SW 1271 (cell line): ENCODE results near the gene ACHE.
"Not testable (repeated sequence)": the region's sequence is repeated elsewhere in the genome, so short reads cannot be mapped to it uniquely, and the experiment has no call there.

ENCODE experiments used
- DNase-seq, 2 experiments: peaks; one replicate each; lab custom pipeline; 2025; lab: John Stamatoyannopoulos, UW

ACHE gene

DNA sequence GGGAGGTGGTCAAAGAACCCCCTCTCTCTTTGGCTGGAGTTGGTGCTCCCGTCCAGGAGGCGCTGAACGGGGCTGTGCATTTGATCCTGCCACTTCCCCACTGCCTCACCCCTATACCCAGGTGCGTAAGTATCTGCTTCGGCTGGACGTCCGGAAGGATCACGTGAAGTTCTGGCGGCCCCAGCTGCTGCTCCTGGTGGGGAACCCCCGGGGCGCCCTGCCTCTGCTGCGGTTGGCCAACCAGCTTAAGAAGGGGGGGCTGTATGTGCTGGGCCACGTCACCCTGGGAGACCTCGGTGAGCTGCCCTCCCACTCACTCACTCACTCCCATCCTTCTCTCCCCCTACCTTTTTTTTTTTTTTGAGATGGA, 34.1 kb downstream of the ACHE start:
- DNase-seq = no peak

DNA sequence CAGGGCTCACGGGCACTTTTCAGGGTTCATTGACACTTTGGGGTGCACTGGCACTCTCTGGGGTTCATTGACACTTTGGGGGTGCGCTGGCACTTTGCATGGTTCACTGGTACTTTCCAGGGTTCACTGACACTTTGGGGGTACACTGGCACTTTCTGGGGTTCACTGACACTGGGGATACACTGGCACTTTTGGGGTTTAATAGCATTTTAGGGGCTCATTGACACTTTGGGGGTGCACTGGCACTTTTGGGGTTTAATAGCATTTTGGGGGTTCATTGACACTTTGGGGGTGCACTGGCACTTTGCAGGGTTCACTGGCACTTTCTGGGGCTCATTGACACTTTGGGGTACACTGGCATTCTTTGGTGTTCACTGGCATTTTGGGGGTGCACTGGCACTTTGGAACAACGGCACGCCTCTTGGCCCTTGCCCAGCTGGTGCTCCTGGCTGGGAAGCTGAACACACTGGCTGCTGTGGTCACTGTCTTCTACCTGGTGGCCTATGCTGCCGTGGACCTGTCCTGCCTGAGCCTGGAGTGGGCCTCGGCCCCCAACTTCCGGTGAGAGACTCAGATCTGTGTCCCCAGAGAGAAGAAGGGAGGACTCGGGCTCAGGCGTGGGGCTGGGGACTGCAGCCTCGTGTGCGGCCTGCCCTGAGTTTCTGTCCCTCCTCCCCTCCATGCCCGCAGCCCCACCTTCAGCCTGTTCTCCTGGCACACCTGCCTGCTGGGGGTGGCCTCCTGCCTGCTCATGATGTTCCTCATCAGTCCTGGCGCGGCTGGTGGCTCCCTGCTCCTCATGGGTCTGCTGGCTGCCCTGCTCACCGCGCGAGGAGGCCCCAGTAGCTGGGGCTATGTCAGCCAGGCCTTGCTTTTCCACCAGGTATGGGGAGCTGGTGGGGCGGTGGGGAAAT, 34.7 kb downstream of the ACHE start:
- DNase-seq = no peak

DNA sequence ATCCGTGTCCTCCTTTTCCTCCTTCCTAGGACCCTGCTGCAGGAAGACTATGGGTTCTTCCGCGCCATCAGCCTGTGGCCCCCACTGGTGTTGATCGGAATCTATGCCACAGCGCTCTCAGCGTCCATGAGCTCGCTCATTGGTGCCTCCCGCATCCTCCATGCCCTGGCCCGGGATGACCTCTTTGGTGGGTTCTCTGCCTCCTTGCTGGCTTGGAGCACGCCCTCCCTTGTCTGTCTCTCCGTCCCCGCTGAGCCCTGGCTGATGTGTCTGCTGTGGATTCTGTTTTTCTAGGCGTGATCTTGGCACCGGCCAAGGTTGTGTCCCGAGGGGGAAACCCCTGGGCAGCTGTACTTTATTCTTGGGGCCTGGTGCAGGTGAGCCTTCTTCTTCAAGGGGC, 35.8 kb downstream of the ACHE start:
- DNase-seq = no peak

DNA sequence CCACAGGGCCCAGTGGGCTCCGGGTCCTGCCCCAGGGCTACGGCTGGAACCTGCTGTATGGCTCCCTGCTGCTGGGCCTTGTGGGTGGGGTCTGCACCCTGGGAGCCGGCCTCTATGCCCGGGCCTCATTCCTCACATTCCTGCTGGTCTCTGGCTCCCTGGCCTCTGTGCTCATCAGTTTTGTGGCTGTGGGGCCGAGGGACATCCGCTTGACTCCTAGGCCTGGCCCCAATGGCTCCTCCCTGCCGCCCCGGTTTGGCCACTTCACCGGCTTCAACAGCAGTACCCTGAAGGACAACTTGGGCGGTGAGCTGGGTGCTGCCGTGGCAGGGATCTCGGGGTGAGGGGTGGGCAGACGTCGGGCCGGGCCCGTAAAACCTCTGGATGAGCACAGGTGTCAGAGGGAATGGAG, 38.8 kb downstream of the ACHE start:
- DNase-seq = no peak

DNA sequence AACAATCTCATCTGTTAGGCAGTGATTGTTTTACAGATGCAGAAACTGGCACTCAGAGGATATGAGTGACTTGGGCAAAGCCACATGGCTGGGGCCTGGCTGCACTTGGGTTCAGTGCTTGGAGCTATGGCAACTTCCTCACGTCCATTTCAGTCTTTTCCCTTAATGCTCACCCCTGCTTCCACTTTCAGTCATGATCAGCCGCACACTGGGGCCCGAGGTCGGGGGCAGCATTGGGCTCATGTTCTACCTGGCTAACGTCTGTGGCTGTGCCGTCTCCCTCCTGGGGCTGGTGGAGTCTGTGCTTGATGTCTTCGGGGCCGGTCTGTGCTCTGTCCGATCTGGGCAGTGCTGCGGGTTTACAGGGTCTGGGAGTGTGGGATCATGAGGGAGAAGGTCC, 40.2 kb downstream of the ACHE start:
- no peak for DNase-seq

DNA sequence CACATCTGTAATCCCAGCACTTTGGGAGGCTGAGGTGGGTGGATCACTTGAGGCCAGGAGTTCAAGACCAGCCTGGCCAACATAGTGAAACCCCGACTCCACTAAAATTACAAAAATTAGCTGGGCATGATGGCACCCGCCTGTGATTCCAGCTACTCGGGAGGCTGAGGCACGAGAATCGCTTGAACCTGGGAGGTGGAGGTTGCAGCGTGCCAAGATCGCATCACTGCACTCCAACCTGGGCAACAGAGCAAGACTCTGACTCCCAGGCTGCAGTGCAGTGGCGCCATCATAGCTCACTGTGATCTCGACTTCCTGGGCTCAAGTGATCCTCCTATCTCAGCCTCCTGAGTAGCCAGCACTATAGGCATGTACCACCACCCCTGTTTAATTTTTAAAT, 40.8 kb downstream of the ACHE start:
- not testable (repeated sequence) for DNase-seq

DNA sequence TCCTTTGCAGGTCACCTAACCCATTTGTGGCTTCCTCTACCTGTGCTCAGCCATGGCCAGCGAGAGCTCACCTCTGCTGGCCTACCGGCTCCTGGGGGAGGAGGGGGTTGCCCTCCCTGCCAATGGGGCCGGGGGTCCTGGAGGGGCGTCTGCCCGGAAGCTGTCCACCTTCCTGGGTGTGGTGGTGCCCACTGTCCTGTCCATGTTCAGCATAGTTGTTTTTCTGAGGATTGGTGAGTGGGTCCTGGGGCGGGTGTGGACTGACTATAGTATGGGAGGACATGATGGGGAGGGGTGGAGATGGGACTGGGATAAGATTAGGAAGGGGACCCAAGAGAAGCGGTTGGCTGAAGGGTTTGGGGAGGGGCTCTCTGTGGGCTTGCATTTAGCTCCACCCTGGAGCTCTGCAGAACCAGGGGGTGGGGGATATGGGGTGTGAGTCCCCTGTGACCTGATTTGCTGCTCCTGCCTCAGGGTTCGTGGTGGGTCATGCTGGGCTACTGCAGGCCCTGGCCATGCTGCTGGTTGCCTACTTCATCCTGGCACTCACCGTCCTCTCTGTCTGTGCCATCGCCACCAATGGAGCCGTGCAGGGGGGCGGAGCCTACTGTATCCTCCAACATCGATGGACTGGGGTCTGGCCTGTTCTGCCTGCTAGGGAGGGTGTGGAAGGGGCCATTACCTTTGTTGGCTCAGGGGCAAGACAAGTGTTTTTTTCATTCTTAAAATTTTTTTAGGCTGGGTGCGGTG, 41.4 kb downstream of the ACHE start:
- DNase-seq = no peak

DNA sequence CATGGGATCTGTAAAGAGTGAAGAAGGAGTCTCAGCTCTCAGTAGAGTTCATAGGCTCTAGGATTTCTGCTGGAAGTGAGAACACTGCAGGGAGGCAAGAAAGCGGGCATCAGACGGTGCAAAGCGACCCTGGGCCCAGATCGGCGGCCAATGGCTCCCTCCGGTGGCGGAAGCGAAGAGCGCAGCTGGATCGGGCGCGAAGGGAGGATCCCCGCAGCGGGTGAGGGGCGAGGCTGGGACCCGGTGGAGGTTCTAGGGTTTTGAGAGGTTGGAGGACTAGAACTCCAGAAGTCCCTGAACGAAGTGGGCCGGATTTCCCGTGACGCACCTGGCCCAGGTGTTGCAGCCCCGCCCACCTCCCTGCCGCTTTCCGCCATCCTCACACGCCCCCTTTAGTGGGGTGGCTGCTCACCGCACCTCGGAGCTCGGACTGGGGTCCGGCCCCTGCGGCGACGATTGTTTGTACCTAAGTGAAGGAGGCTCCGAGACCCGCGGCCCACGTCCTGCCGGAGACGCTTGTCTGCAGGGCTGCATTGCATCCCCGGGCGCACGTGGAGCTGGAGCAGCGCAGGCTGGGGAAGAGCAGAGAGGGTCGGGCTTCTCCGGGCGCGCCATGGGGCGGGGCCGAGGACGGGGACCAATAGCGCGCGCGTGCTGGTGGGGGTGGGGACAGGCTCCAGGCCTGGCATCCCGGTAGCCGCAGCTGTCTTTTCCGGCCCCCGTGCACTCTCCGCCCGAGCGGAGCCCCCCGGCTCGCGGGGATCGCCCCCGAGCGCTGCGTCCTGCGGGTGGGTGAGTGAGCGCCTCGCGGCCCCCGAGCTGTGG, 43.4 kb downstream of the ACHE start, which contains the start of gene SLC12A9:
Gene SLC12A9 (plus strand): TSS at position 666 of the 825 bp plus-strand sequence. CDS start 1,485 bp downstream, outside the sequence.
- DNase-seq = peak; percentile 59 to 77

DNA sequence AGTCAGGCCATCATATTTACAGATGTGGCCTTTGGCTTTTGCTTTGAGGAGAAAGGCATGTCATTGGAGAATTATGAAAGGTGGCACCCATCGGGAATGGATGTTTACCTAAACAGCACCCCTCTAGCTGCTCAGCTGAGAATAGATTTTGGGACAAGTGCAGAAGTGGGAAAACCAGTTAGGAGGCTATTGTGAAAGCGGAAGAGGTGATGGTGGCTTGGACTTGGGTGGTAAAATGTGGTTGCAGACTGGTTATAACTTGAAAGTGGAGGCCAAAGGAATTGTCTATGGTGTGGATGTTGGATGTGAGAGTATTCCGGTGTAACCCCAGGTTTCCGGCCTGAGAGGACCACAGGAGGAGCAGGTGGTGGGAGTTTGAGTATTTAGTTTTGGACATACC, 48.3 kb downstream of the ACHE start:
- DNase-seq = no peak

DNA sequence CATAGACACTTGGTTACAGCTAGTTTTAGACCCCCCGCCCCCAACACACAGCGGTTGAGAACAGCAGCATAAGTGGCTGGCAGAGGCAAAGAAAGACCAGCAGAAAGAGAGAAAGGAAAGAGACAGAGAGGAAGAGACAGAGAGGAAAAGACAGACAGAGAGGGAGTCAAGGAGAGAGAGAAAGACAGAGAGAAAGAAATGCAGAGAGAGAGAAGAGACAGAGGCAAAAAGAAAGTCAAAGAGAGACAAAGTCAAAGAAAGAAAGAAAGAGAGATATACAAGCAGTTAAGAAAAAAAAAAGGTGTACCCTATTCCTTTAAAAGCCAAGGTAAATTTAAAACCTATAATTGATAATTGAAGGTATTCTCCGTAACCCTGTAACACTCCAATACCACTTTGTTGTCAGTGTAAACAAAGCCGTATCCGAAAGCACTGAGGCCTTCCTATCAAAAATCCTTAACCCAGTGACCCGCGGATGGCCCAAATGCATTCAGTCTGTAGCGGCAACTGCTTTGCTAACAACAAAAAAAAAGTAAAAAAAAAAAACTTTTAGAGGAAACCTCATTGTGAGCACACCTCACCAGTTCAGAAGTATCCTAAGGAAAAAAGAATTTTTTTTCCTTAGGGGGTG, 55.1 kb downstream of the ACHE start:
- DNase-seq = no peak
